CD4-positive, alpha-beta memory T cell (primary cell): Measurements from ENCODE around the gene KLF6. TPM values are rescaled to one million over a fixed set of nuclear protein-coding genes. Genes with fewer than 3 reads are reported as not detected.

ENCODE experiments used
- CTCF ChIA-PET: fragments of 350-600 bp; sonication (Branson Sonifier 250); formaldehyde crosslinking; loops from one replicate; lab custom pipeline; 2021; ENCODE audit warnings: inconsistent platforms; ENCODE audit not compliant: partially characterized antibody; lab: Charles Lee
- POLR2A ChIA-PET: fragments of 350-600 bp; sonication (Branson Sonifier 250); formaldehyde crosslinking; loops from one replicate; lab custom pipeline; 2021; ENCODE audit not compliant: partially characterized antibody; lab: Charles Lee
- DNase-seq, 5 donors: peaks; one replicate each; pipeline versions ENCODE4 v3.0.0 to v3.0.0-alpha.2; 2020 to 2022; ENCODE audit warnings: mixed read lengths in 1 of 5
- H3K27ac ChIP-seq: one replicate; pipeline ENCODE4 v1.7.0; 2013; ENCODE audit warnings: low read depth, low read length
- H3K27me3 ChIP-seq: 2 replicates; pipeline ENCODE4 v1.7.0; 2013; ENCODE audit warnings: mild to moderate bottlenecking, low read length, moderate library complexity; ENCODE audit not compliant: insufficient read depth
- H3K36me3 ChIP-seq: 2 replicates; pipeline ENCODE4 v1.7.0; 2013; ENCODE audit warnings: mild to moderate bottlenecking, low read length, moderate library complexity; ENCODE audit not compliant: insufficient read depth
- H3K4me1 ChIP-seq: 2 replicates; pipeline ENCODE4 v1.7.0; 2013; ENCODE audit warnings: mild to moderate bottlenecking, low read length, moderate library complexity; ENCODE audit not compliant: insufficient read depth
- H3K4me3 ChIP-seq, 2 donors: one replicate each; pipeline ENCODE4 v1.7.0; 2013; ENCODE audit warnings: low read length in 2 of 2, mild to moderate bottlenecking in 1 of 2
- H3K9me3 ChIP-seq, 2 donors: one replicate each; pipeline ENCODE4 v1.7.0; 2013; ENCODE audit warnings: low read length in 2 of 2, control low read depth in 1 of 2; ENCODE audit not compliant: control insufficient read depth in 1 of 2
- H3K27ac Mint-ChIP-seq, 7 donors: one replicate each; pipeline ENCODE4 v1.8.0; 2020 to 2021; ENCODE audit warnings: mixed read lengths in 7 of 7, mild to moderate bottlenecking in 6 of 7, inconsistent platforms in 3 of 7, moderate library complexity in 3 of 7
- H3K27me3 Mint-ChIP-seq, 2 donors: one replicate each; pipeline ENCODE4 v1.8.0; 2020 to 2021; ENCODE audit warnings: mixed read lengths in 2 of 2
- H3K36me3 Mint-ChIP-seq, 2 donors: one replicate each; pipeline ENCODE4 v1.8.0; 2020 to 2021; ENCODE audit warnings: mixed read lengths in 2 of 2, inconsistent platforms in 1 of 2, mild to moderate bottlenecking in 1 of 2
- H3K4me1 Mint-ChIP-seq, 4 donors: one replicate each; pipeline ENCODE4 v1.8.0; 2020 to 2021; ENCODE audit warnings: mixed read lengths in 4 of 4, mild to moderate bottlenecking in 1 of 4
- H3K4me3 Mint-ChIP-seq, 8 donors: one replicate each; pipeline ENCODE4 v1.8.0; 2020 to 2021; ENCODE audit warnings: mixed read lengths in 8 of 8, mild to moderate bottlenecking in 7 of 8, moderate library complexity in 6 of 8, inconsistent platforms in 3 of 8
- H3K9me3 Mint-ChIP-seq, 8 donors: one replicate each; pipeline ENCODE4 v1.8.0; 2020 to 2021; ENCODE audit warnings: mixed read lengths in 8 of 8, mild to moderate bottlenecking in 5 of 8, inconsistent platforms in 3 of 8, moderate library complexity in 1 of 8
- intact Hi-C: fragments of 100-400 bp; cut with micrococcal nuclease; formaldehyde crosslinking; loops from one replicate; pipeline ENCODE4 v1.15.1; 2023
- polyA plus RNA-seq, 2 donors: library from polyadenylated mRNA; unstranded; fragments of 300-500 nt; fragmentation: Illumina TruSeq; gene quantifications; one replicate each; pipeline ENCODE4 v1.2.3, GENCODE V29; 2021
- total RNA-seq, 2 experiments: library from RNA; stranded (reverse); gene quantifications; one replicate each; pipeline ENCODE4 v1.2.3, GENCODE V29; 2021

The KLF6 gene
- total and polyA plus RNA-seq, 4 experiments from 2014 or later, result 291 to 865 (median 562) TPM

- Histone ChIP-seq H3K9me3 (no peaks in the 10 kb centered on the region), H3K4me3 (peak overlapping the region; percentile 32 to 55), H3K27me3 (no peaks in the 10 kb centered on the region), H3K36me3 (no peaks in the 10 kb centered on the region), H3K27ac (peak overlapping the region; percentile 78), H3K4me1 (peaks cover 21% of the 10 kb centered on the region)
- Mint-ChIP-seq H3K27me3 (no peaks in the 10 kb centered on the region), H3K4me3 (peak overlapping the region; percentile 85 to 91 (median 88)), H3K4me1 (peaks cover 24 to 45% (median 34%) of the 10 kb centered on the region in 4 donors), H3K27ac (peak overlapping the region; percentile 84 to 98 (median 95)), H3K36me3 (no peaks in the 10 kb centered on the region), H3K9me3 (no peaks in the 10 kb centered on the region)
- peak in 1 of 5 donors; percentile 15 for DNase-seq
- intact Hi-C loops, result loop anchor here (2.0 kb wide), 2 partner anchors 19 to 45 kb away; no protein-coding TSS in a partner anchor
- CTCF ChIA-PET, result interaction anchor here (1.0 to 1.9 kb wide), 14 partner anchors 13 to 828 kb away, joined by 3 to 13 read pairs (median 4); partner anchors contain the start of gene KLF6
- POLR2A ChIA-PET, result interaction anchor here (0.9 to 19.0 kb wide), 30 partner anchors 17 to 251 kb away, joined by 3 to 308 read pairs (median 4); partner anchors contain the start of gene KLF6
These were observed 44.4 kb upstream of the KLF6 start for GRCh38 chr10:3829156-3830050.

GRCh38 chr10:3828404-3829155 is 43.6 kb upstream of the KLF6 start:
- Mint-ChIP-seq H3K9me3 (no peaks in the 10 kb centered on the region), H3K27me3 (no peaks in the 10 kb centered on the region), H3K4me1 (peaks cover 21 to 43% (median 33%) of the 10 kb centered on the region in 4 donors), H3K4me3 (peak overlapping the region; percentile 85 to 91 (median 88)), H3K36me3 (no peaks in the 10 kb centered on the region), H3K27ac (peak overlapping the region; percentile 84 to 98 (median 95))
- peak; percentile 53 to 70 (median 62) for DNase-seq
- H3K4me1 ChIP-seq, result peaks cover 21% of the 10 kb centered on the region
- POLR2A ChIA-PET, result interaction anchor here (0.9 to 19.0 kb wide), 29 partner anchors 16 to 251 kb away, joined by 3 to 308 read pairs (median 4); partner anchors contain the start of gene KLF6
- H3K9me3 ChIP-seq, result no peaks in the 10 kb centered on the region
- CTCF ChIA-PET, result interaction anchor here (1.0 to 1.9 kb wide), 14 partner anchors 13 to 829 kb away, joined by 3 to 13 read pairs (median 4); partner anchors contain the start of gene KLF6
- H3K36me3 ChIP-seq, result no peaks in the 10 kb centered on the region
- peak overlapping the region; percentile 32 to 55 for H3K4me3 ChIP-seq
- no peaks in the 10 kb centered on the region for H3K27me3 ChIP-seq
- intact Hi-C loops, result loop anchor here (1.0 to 2.0 kb wide), 4 partner anchors 18 to 46 kb away; partner anchors contain the start of gene KLF6
- peak overlapping the region; percentile 78 for H3K27ac ChIP-seq

- H3K27ac Mint-ChIP-seq, result peak overlapping the region; percentile 84 to 98 (median 95)
- H3K27ac ChIP-seq, result peak overlapping the region; percentile 78
- DNase-seq, result no peak
- H3K4me3 Mint-ChIP-seq, result peak overlapping the region; percentile 85 to 91 (median 88)
- no peaks in the 10 kb centered on the region for H3K27me3 ChIP-seq
- no peaks in the 10 kb centered on the region for H3K36me3 Mint-ChIP-seq
- CTCF ChIA-PET, result interaction anchor here (0.8 to 1.9 kb wide), 9 partner anchors 12 to 142 kb away, joined by 3 to 13 read pairs (median 4); partner anchors contain the start of gene KLF6
- peaks cover 21% of the 10 kb centered on the region for H3K4me1 ChIP-seq
- peaks cover 22 to 41% (median 31%) of the 10 kb centered on the region in 4 donors for H3K4me1 Mint-ChIP-seq
- POLR2A ChIA-PET, result interaction anchor here (0.7 to 19.0 kb wide), 13 partner anchors 8 to 248 kb away, joined by 3 to 308 read pairs (median 9); partner anchors contain the start of gene KLF6
- no peaks in the 10 kb centered on the region for H3K36me3 ChIP-seq
- intact Hi-C loops, result loop anchor here (1.0 to 2.0 kb wide), 4 partner anchors 17 to 47 kb away; partner anchors contain the start of gene KLF6
- H3K27me3 Mint-ChIP-seq, result no peaks in the 10 kb centered on the region
- peak overlapping the region in 1 of 2 donors; percentile 55 for H3K4me3 ChIP-seq
- H3K9me3 ChIP-seq, result no peaks in the 10 kb centered on the region
- no peaks in the 10 kb centered on the region for H3K9me3 Mint-ChIP-seq
These were observed 42.9 kb upstream of the KLF6 start for GRCh38 chr10:3827768-3828403.

- intact Hi-C loops, result no loop called here
- no peak for DNase-seq
- no peak overlapping the region for H3K27ac ChIP-seq
These were observed 42.3 kb upstream of the KLF6 start for GRCh38 chr10:3827266-3827665.

GRCh38 chr10:3825862-3826351 is 40.9 kb upstream of the KLF6 start:
- ChIA-PET POLR2A (interaction anchor here (1.1 to 19.0 kb wide), 3 partner anchors 13 to 224 kb away, joined by 3 to 308 read pairs (median 304); partner anchors contain the start of gene KLF6), CTCF (no interaction called here)
- H3K4me1 Mint-ChIP-seq, result peaks cover 22 to 37% (median 31%) of the 10 kb centered on the region in 4 donors
- Histone ChIP-seq H3K4me1 (peaks cover 21% of the 10 kb centered on the region), H3K36me3 (no peaks in the 10 kb centered on the region), H3K27me3 (no peaks in the 10 kb centered on the region), H3K4me3 (no peak overlapping the region), H3K9me3 (no peaks in the 10 kb centered on the region), H3K27ac (no peak overlapping the region)
- no peaks in the 10 kb centered on the region for H3K36me3 Mint-ChIP-seq
- peak overlapping the region in 1 of 7 donors; percentile 34 for H3K27ac Mint-ChIP-seq
- intact Hi-C loops, result no loop called here
- no peaks in the 10 kb centered on the region for H3K9me3 Mint-ChIP-seq
- no peak overlapping the region for H3K4me3 Mint-ChIP-seq
- no peak for DNase-seq
- H3K27me3 Mint-ChIP-seq, result no peaks in the 10 kb centered on the region

More at GRCh38 chr10:3827266-3827665, 42.3 kb upstream of the KLF6 start:
- Histone ChIP-seq H3K36me3 (no peaks in the 10 kb centered on the region), H3K27me3 (no peaks in the 10 kb centered on the region), H3K9me3 (no peaks in the 10 kb centered on the region), H3K4me3 (no peak overlapping the region), H3K4me1 (peaks cover 21% of the 10 kb centered on the region)
- H3K36me3 Mint-ChIP-seq, result no peaks in the 10 kb centered on the region
- H3K27me3 Mint-ChIP-seq, result no peaks in the 10 kb centered on the region
- H3K27ac Mint-ChIP-seq, result peak overlapping the region in 3 of 7 donors; percentile 7 to 97 (median 84)
- ChIA-PET POLR2A (interaction anchor here (0.7 to 19.0 kb wide), 4 partner anchors 9 to 50 kb away, joined by 3 to 308 read pairs (median 158); partner anchors contain the start of gene KLF6), CTCF (interaction anchor here (0.8 to 1.2 kb wide), 3 partner anchors 11 to 22 kb away, joined by 3 to 4 read pairs (median 3); no protein-coding TSS in a partner anchor)
- H3K4me1 Mint-ChIP-seq, result peaks cover 23 to 34% (median 28%) of the 10 kb centered on the region in 4 donors
- no peaks in the 10 kb centered on the region for H3K9me3 Mint-ChIP-seq
- H3K4me3 Mint-ChIP-seq, result peak overlapping the region in 2 of 8 donors; percentile 15 to 89

GRCh38 chr10:3825244-3825643 is 40.2 kb upstream of the KLF6 start:
- H3K9me3 Mint-ChIP-seq, result no peaks in the 10 kb centered on the region
- H3K4me3 ChIP-seq, result no peak overlapping the region
- no peaks in the 10 kb centered on the region for H3K27me3 Mint-ChIP-seq
- no peaks in the 10 kb centered on the region for H3K36me3 Mint-ChIP-seq
- H3K27me3 ChIP-seq, result no peaks in the 10 kb centered on the region
- POLR2A ChIA-PET, result interaction anchor here (3.5 to 19.0 kb wide), 2 partner anchors 13 to 40 kb away, joined by 24 to 304 read pairs; partner anchors contain the start of gene KLF6
- DNase-seq, result no peak
- intact Hi-C loops, result no loop called here
- H3K4me1 Mint-ChIP-seq, result peaks cover 22 to 35% (median 28%) of the 10 kb centered on the region in 4 donors
- H3K4me3 Mint-ChIP-seq, result peak overlapping the region in 1 of 8 donors; percentile 21
- no peak overlapping the region for H3K27ac ChIP-seq
- peaks cover 21% of the 10 kb centered on the region for H3K4me1 ChIP-seq
- no peaks in the 10 kb centered on the region for H3K36me3 ChIP-seq
- peak overlapping the region in 5 of 7 donors; percentile 13 to 92 (median 34) for H3K27ac Mint-ChIP-seq
- H3K9me3 ChIP-seq, result no peaks in the 10 kb centered on the region
- CTCF ChIA-PET, result no interaction called here
